Stomach (tissue), 9 donors: Measurements from ENCODE around the gene DLG5. TPM values are rescaled to one million over a fixed set of nuclear protein-coding genes. Genes with fewer than 3 reads are reported as not detected.

ENCODE experiments used
- DNase-seq, 2 donors: peaks; one replicate each; pipeline versions ENCODE4 v3.0.0 to v3.0.0-alpha.2; 2013 to 2019
- H3K27ac ChIP-seq, 5 donors: fragments of 200-600 bp in 4 of 5; sonication (generic) in 4 of 5; one replicate each; pipeline ENCODE4 v1.5.1; 2013 to 2019; ENCODE audit warnings: mild to moderate bottlenecking in 1 of 5, moderate library complexity in 1 of 5
- H3K27me3 ChIP-seq, 3 donors: fragments of 200-600 bp; sonication (generic); one replicate each; pipeline ENCODE4 v1.5.1; 2017 to 2019; ENCODE audit warnings: mixed run types in 1 of 3
- H3K36me3 ChIP-seq, 4 donors: fragments of 200-600 bp; sonication (generic); 1 replicate in 3 of 4; 2 replicates in 1 of 4; pipeline ENCODE4 v1.5.1; 2016 to 2019
- H3K4me1 ChIP-seq, 4 donors: fragments of 200-600 bp; sonication (generic); one replicate each; pipeline ENCODE4 v1.5.1; 2016 to 2019
- H3K4me3 ChIP-seq, 4 donors: fragments of 200-600 bp; sonication (generic) in 3 of 4; one replicate each; pipeline ENCODE4 v1.5.1; 2016 to 2019; ENCODE audit warnings: mild to moderate bottlenecking in 1 of 4
- H3K9me3 ChIP-seq, 4 donors: fragments of 200-600 bp; sonication (generic); one replicate each; pipeline ENCODE4 v1.5.1; 2016 to 2019
- EP300 ChIP-seq: sonication (generic); formaldehyde crosslinking; IDR thresholded peaks from one replicate; pipeline ENCODE4 v1.6.1; 2017; ENCODE audit warnings: antibody characterized with exemption
- POLR2A ChIP-seq, 4 donors: fragments of 450-650 bp; IDR thresholded peaks; one replicate each; pipeline ENCODE4 v1.6.1; 2016; ENCODE audit warnings: antibody characterized with exemption in 4 of 4, control low read depth in 2 of 4, mild to moderate bottlenecking in 1 of 4, moderate library complexity in 1 of 4
- POLR2AphosphoS5 ChIP-seq, 3 donors: sonication (generic); formaldehyde crosslinking; IDR thresholded peaks; one replicate each; pipeline ENCODE4 v1.6.1; 2016; ENCODE audit warnings: antibody characterized with exemption in 3 of 3
- WGBS, 5 donors: extraction: QIAGEN DNeasy Blood & Tissue Kit in 3 of 5; methylation state at CpG; one replicate each; pipeline versions ENCODE4 v1.1.5 to v1.1.7; 2013 to 2018; 5-methylcytosine and 5-hydroxymethylcytosine counted together
- intact Hi-C: fragments of 100-400 bp; cut with DNase I; formaldehyde crosslinking; loops from one replicate; pipeline ENCODE4 v1.15.1; 2023; ENCODE audit warnings: low total_unique reads
- polyA plus RNA-seq, 3 donors: library from polyadenylated mRNA; stranded (reverse); fragments of 200-250 nt; gene quantifications; one replicate each; pipeline ENCODE4 v1.2.3, GENCODE V29; 2013
- total RNA-seq, 5 donors: library from RNA; depleted of rRNA; stranded (reverse); fragments of >200 nt; gene quantifications; one replicate each; pipeline versions ENCODE4 v1.1.0 to v1.2.3, GENCODE V29; 2014 to 2016
- TF ChIP-seq, protein P1 (sequence below), 7 experiments: fragments of 450-650 bp in 4 of 7; fragments of 200-600 bp in 3 of 7; sonication (generic) in 3 of 7; IDR thresholded peaks; one replicate each; pipeline ENCODE4 v1.5.1; 2016 to 2019; ENCODE audit warnings: antibody characterized with exemption in 7 of 7, control low read depth in 2 of 7, mild to moderate bottlenecking in 1 of 7
- donor health status: healthy with polysubstance abuse.
- donor health status: Bipolar disorder and iron deficiency.
- donor health status: healthy.

DLG5 gene
- total and polyA plus RNA-seq, 8 donors, result 9.2 to 134 (median 32.7) TPM

DNA sequence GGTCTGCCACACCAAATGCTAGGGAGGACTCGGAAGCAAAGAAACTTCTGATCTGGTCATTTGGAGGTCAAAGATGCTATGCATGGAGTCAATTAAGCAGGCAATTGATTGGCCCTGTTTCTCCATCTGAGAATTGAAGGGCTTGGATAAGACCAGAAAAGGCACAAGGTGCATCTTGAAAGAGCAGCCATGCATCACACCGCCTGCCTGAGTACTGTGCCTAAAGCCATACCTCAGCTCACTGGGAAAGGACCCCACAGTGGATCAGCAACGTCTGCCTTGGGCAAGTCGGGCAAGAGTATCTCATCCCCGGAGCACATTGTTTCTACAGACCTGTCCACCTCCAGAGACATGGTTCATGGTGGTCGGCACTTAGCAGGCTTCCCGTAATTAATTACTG lies 42.4 kb downstream of the DLG5 start:
- intact Hi-C loops, result no loop called here
- peaks cover 31 to 67% (median 46%) of the 10 kb centered on the region in 4 donors for H3K4me1 ChIP-seq
- H3K27me3 ChIP-seq, result no peaks in the 10 kb centered on the region
- H3K4me3 ChIP-seq, result no peak overlapping the region
- no peaks in the 10 kb centered on the region for H3K9me3 ChIP-seq
- H3K27ac ChIP-seq, result no peak overlapping the region
- TF ChIP-seq POLR2A (IDR thresholded peaks at IDR 0.05) (no peak), EP300 (no peak), POLR2AphosphoS5 (IDR thresholded peaks at IDR 0.05) (no peak)
- TF ChIP-seq, protein P1, sequence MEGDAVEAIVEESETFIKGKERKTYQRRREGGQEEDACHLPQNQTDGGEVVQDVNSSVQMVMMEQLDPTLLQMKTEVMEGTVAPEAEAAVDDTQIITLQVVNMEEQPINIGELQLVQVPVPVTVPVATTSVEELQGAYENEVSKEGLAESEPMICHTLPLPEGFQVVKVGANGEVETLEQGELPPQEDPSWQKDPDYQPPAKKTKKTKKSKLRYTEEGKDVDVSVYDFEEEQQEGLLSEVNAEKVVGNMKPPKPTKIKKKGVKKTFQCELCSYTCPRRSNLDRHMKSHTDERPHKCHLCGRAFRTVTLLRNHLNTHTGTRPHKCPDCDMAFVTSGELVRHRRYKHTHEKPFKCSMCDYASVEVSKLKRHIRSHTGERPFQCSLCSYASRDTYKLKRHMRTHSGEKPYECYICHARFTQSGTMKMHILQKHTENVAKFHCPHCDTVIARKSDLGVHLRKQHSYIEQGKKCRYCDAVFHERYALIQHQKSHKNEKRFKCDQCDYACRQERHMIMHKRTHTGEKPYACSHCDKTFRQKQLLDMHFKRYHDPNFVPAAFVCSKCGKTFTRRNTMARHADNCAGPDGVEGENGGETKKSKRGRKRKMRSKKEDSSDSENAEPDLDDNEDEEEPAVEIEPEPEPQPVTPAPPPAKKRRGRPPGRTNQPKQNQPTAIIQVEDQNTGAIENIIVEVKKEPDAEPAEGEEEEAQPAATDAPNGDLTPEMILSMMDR (IDR thresholded peaks at IDR 0.05), result no peak
- H3K36me3 ChIP-seq, result no peaks in the 10 kb centered on the region
- 85 to 97% (median 94%) methylated on average over 7 of the region's 7 CpGs for WGBS, 5 donors
- no peak for DNase-seq

DNA sequence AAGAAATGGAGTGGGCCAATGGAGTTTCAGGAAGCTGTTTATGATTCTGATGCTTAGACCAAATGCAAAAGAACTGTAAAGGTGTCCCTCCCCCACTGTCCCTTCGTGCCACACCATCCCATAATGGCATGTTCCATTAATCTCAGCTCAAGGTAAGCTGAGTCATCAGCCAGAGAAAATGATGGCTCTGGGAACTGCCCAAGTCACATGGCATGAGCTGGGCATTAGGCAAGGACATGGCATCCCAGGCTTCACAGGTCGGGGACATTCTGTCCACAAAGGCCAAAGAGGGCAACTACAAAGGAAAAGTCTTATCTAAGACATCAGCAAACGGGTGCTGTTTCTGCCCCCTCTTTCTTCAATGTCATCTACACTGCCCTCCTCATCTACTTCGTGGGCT lies 44.9 kb downstream of the DLG5 start:
- Histone ChIP-seq H3K36me3 (no peaks in the 10 kb centered on the region), H3K4me3 (no peak overlapping the region), H3K9me3 (no peaks in the 10 kb centered on the region), H3K27me3 (no peaks in the 10 kb centered on the region), H3K4me1 (peaks cover 18 to 59% (median 37%) of the 10 kb centered on the region in 4 donors), H3K27ac (no peak overlapping the region)
- no peak for TF ChIP-seq EP300
- TF ChIP-seq, protein P1 (IDR thresholded peaks at IDR 0.05), result no peak
- peak in 1 of 3 donors; percentile 20 for TF ChIP-seq POLR2AphosphoS5 (IDR thresholded peaks at IDR 0.05)
- no peak for TF ChIP-seq POLR2A (IDR thresholded peaks at IDR 0.05)
- 72 to 81% (median 79%) methylated on average over 4 of the region's 4 CpGs for WGBS, 5 donors
- DNase-seq, result no peak
- intact Hi-C loops, result no loop called here

DNA sequence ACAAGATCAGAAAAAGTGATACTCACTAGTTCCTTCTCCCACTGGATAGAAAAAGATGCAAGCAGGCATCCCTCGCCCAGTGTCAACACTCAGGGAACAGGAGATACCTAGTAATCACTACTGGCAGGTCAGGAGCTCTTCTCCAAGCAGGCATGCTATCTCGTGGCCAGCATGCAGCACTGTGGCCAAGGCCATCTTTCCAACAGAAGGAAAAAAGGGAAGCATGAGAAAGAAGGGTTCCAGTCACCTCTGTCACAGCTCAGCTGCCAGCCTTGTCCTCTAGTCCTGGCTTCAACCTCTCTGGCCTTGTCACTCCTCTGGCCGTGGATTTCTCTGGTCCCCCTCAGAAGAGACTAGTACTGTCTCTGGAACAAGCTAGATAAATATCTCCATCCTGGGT lies 45.3 kb downstream of the DLG5 start:
- Histone ChIP-seq H3K4me1 (peaks cover 13 to 55% (median 35%) of the 10 kb centered on the region in 4 donors), H3K36me3 (no peaks in the 10 kb centered on the region), H3K4me3 (no peak overlapping the region), H3K9me3 (no peaks in the 10 kb centered on the region), H3K27ac (no peak overlapping the region), H3K27me3 (no peaks in the 10 kb centered on the region)
- intact Hi-C loops, result no loop called here
- WGBS, 5 donors, result 87 to 93% (median 91%) methylated on average over 3 of the region's 3 CpGs
- DNase-seq, result no peak
- TF ChIP-seq POLR2A (IDR thresholded peaks at IDR 0.05) (no peak), EP300 (no peak), POLR2AphosphoS5 (IDR thresholded peaks at IDR 0.05) (no peak)
- TF ChIP-seq, protein P1 (IDR thresholded peaks at IDR 0.05), result no peak

DNA sequence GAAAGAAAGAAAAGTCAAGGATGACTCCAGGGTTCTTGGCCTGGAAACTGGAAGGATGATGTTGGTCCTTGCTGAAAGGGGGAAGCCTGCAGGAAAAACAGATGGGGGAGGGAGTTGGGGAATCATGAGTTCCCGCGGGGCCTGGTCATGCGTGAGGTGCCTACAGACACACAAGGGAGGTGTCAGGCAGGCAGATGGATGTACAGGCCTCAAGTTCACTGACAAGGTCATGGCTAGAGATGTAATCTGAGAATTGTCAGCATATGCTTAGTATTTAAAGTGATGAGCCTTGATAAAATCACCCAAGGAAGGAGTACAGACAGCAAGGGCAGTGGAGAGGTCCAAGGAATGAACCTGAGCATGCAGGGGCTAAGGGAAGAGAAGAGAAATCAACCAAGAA lies 46.8 kb downstream of the DLG5 start:
- Histone ChIP-seq H3K9me3 (no peaks in the 10 kb centered on the region), H3K27me3 (no peaks in the 10 kb centered on the region), H3K36me3 (no peaks in the 10 kb centered on the region), H3K27ac (no peak overlapping the region), H3K4me1 (peaks cover 11 to 55% (median 26%) of the 10 kb centered on the region in 4 donors), H3K4me3 (no peak overlapping the region)
- TF ChIP-seq EP300, result no peak
- TF ChIP-seq POLR2A (IDR thresholded peaks at IDR 0.05), result no peak
- TF ChIP-seq POLR2AphosphoS5 (IDR thresholded peaks at IDR 0.05), result no peak
- TF ChIP-seq, protein P1 (IDR thresholded peaks at IDR 0.05), result no peak
- no peak for DNase-seq
- intact Hi-C loops, result no loop called here
- 95 to 98% (median 96%) methylated on average over 3 of the region's 3 CpGs for WGBS, 5 donors
